SK-N-SH (cell line): Measurements from ENCODE around the gene LGALS3BP. TPM values are rescaled to one million over a fixed set of nuclear protein-coding genes. Genes with fewer than 3 reads are reported as not detected.

Experiments used
- CTCF ChIA-PET: fragments of 300-600, 350-600 bp; formaldehyde crosslinking; extraction: SDS; loops from one replicate; lab custom pipeline; 2021; lab: Yijun Ruan, JAX
- POLR2A ChIA-PET: fragments of 350-600 bp; sonication (Branson Sonifier 250); formaldehyde crosslinking; extraction: SDS; loops from one replicate; lab custom pipeline; 2020; ENCODE audit warnings: antibody characterized with exemption, inconsistent platforms; lab: Yijun Ruan, JAX
- DNase-seq: peaks from one replicate; pipeline ENCODE4 v3.0.0; 2012
- H2AFZ ChIP-seq: fragments of 200-600 bp; sonication (generic); 2 replicates; pipeline ENCODE4 v1.8.1; 2016; ENCODE audit warnings: antibody characterized with exemption, mild to moderate bottlenecking, low read depth
- H3F3A ChIP-seq: fragments of 200-600 bp; sonication (generic); replicated peaks from 2 replicates; pipeline ENCODE3; 2016; ENCODE audit warnings: antibody characterized with exemption, mild to moderate bottlenecking; ENCODE audit not compliant: insufficient read depth
- H3K27ac ChIP-seq, 2 experiments: fragments of 200-500 bp in 1 of 2; fragments of 200-600 bp in 1 of 2; sonication (Bioruptor generic) in 1 of 2; sonication (generic), shearing (Covaris generic) in 1 of 2; 2 replicates each; pipeline versions ENCODE4 v1.5.1 to v1.6.1; 2014 to 2016; ENCODE audit warnings: low read depth in 2 of 2, inconsistent platforms in 1 of 2, low read length in 1 of 2, mild to moderate bottlenecking in 1 of 2, mixed read lengths in 1 of 2
- H3K27me3 ChIP-seq: fragments of 200-600 bp; sonication (generic), shearing (Covaris generic); 2 replicates; pipeline ENCODE4 v1.6.1; 2016; ENCODE audit warnings: mixed run types; ENCODE audit not compliant: insufficient read depth
- H3K36me3 ChIP-seq, 2 experiments: fragments of 200-500 bp in 1 of 2; fragments of 200-600 bp in 1 of 2; sonication (Bioruptor generic) in 1 of 2; sonication (generic) in 1 of 2; replicated peaks in 1 of 2; 2 replicates each; pipeline versions ENCODE3 to v1.5.1; 2014 to 2016; ENCODE audit warnings: low read length in 1 of 2, mild to moderate bottlenecking in 1 of 2; ENCODE audit not compliant: insufficient read depth in 2 of 2, control insufficient read depth in 1 of 2
- H3K4me1 ChIP-seq, 2 experiments: fragments of 200-500 bp in 1 of 2; fragments of 200-600 bp in 1 of 2; sonication (Bioruptor generic) in 1 of 2; sonication (generic), shearing (Covaris generic) in 1 of 2; 2 replicates each; pipeline versions ENCODE4 v1.5.1 to v1.6.1; 2014 to 2016; ENCODE audit warnings: low read depth in 1 of 2, low read length in 1 of 2, mixed run types in 1 of 2; ENCODE audit not compliant: insufficient read depth in 2 of 2, control insufficient read depth in 1 of 2
- H3K4me2 ChIP-seq: fragments of 200-600 bp; sonication (generic), shearing (Covaris generic); 2 replicates; pipeline ENCODE4 v1.6.1; 2017; ENCODE audit warnings: mixed run types
- H3K4me3 ChIP-seq, 2 experiments: fragments of 200-500 bp in 1 of 2; fragments of 200-600 bp in 1 of 2; sonication (Bioruptor generic) in 1 of 2; sonication (generic), shearing (Covaris generic) in 1 of 2; 2 replicates each; pipeline versions ENCODE4 v1.5.1 to v1.8.1; 2014 to 2016; ENCODE audit warnings: low read depth in 2 of 2, inconsistent platforms in 1 of 2, low read length in 1 of 2, mild to moderate bottlenecking in 1 of 2, mixed read lengths in 1 of 2, moderate library complexity in 1 of 2
- H3K79me2 ChIP-seq: fragments of 200-600 bp; sonication (generic); 2 replicates; pipeline ENCODE4 v1.8.1; 2017; ENCODE audit warnings: mild to moderate bottlenecking; ENCODE audit not compliant: insufficient read depth
- H3K9ac ChIP-seq: fragments of 200-600 bp; sonication (generic); 2 replicates; pipeline ENCODE4 v1.6.1; 2017; ENCODE audit warnings: mixed run types
- H3K9me2 ChIP-seq: fragments of 200-600 bp; sonication (generic); 2 replicates; pipeline ENCODE4 v1.6.1; 2017; ENCODE audit warnings: mixed run types
- H3K9me3 ChIP-seq: fragments of 200-600 bp; sonication (generic); 2 replicates; pipeline ENCODE4 v1.6.1; 2017; ENCODE audit warnings: mixed run types, mild to moderate bottlenecking, moderate library complexity
- H4K20me1 ChIP-seq: fragments of 200-600 bp; sonication (generic); 2 replicates; pipeline ENCODE4 v1.6.1; 2017; ENCODE audit warnings: mild to moderate bottlenecking, mixed run types; ENCODE audit not compliant: insufficient read depth
- CTCF ChIP-seq: fragments of 200-600 bp; sonication (generic); IDR thresholded peaks from 2 replicates; pipeline ENCODE4 v1.6.1; 2017; ENCODE audit warnings: antibody characterized with exemption, mild to moderate bottlenecking, moderate library complexity
- ELF1 ChIP-seq: IDR thresholded peaks from 2 replicates; pipeline ENCODE4 v1.4.0; 2012
- EP300 ChIP-seq, 2 experiments: IDR thresholded peaks; 2 replicates each; pipeline versions ENCODE4 v1.4.0 to v1.6.1; 2012; ENCODE audit warnings: borderline replicate concordance in 1 of 2, low read depth in 1 of 2, low read length in 1 of 2
- EZH2phosphoT487 ChIP-seq: fragments of 200-600 bp; sonication (generic); IDR thresholded peaks from 2 replicates; pipeline ENCODE4 v1.6.1; 2017; ENCODE audit warnings: low read depth, mixed run types, mild to moderate bottlenecking, antibody characterized with exemption, moderate library complexity, borderline replicate concordance
- FOSL2 ChIP-seq: IDR thresholded peaks from 2 replicates; pipeline ENCODE4 v1.4.0; 2012; ENCODE audit warnings: low read depth, mild to moderate bottlenecking, moderate library complexity, borderline replicate concordance
- FOXJ3 ChIP-seq: sonication (generic); formaldehyde crosslinking; IDR thresholded peaks from 2 replicates; pipeline ENCODE4 v1.5.1; 2020; ENCODE audit warnings: mild to moderate bottlenecking, missing genetic modification reagents
- MAX ChIP-seq: IDR thresholded peaks from 2 replicates; pipeline ENCODE4 v1.4.0; 2012; ENCODE audit warnings: low read depth
- MXI1 ChIP-seq: IDR thresholded peaks from 2 replicates; pipeline ENCODE4 v1.6.1; 2012; ENCODE audit warnings: mild to moderate bottlenecking, low read depth, low read length, improper control_type of control experiment
- RAD21 ChIP-seq: IDR thresholded peaks from 2 replicates; pipeline ENCODE4 v1.6.1; 2012; ENCODE audit warnings: mild to moderate bottlenecking, low read length
- RXRA ChIP-seq: IDR thresholded peaks from 2 replicates; pipeline ENCODE4 v1.4.0; 2012; ENCODE audit warnings: low read depth, mild to moderate bottlenecking, borderline replicate concordance
- SMC3 ChIP-seq: IDR thresholded peaks from 2 replicates; pipeline ENCODE4 v1.6.1; 2012; ENCODE audit warnings: low read depth, low read length, improper control_type of control experiment
- WGBS: methylation state at CpG from one replicate; pipeline ENCODE4 v1.1.6; 2017; ENCODE audit warnings: low lambda C conversion rate; 5-methylcytosine and 5-hydroxymethylcytosine counted together
- polyA plus RNA-seq, 3 experiments: library from polyadenylated mRNA; depleted of rRNA; stranded (reverse); fragments of >200 nt; gene quantifications; 2 replicates each; pipeline ENCODE4 v1.2.3, GENCODE V29; 2012

LGALS3BP gene
- polyA plus RNA-seq, 1 of the 3 experiments (the other 2 are of a cell fraction): 579 TPM

GRCh38 chr17:78993241-78993956 lies 13.7 kb upstream of the LGALS3BP start:
- Histone ChIP-seq H3K9ac (no peak overlapping the region), H3K4me3 (no peak overlapping the region; a peak in 1 of 4 replicates), H3K27me3 (no peaks in the 10 kb centered on the region), H4K20me1 (peaks cover 31% of the 10 kb centered on the region), H3K9me3 (no peaks in the 10 kb centered on the region), H3K4me1 (peaks cover 0 to 10% of the 10 kb centered on the region in 2 experiments; a peak in 1 of 4 replicates), H3K79me2 (peaks cover 34% of the 10 kb centered on the region; the same call in 1 of the 2 replicates), H3K9me2 (no peaks in the 10 kb centered on the region), H3K4me2 (no peak overlapping the region), H3F3A (peaks cover 8% of the 10 kb centered on the region), H2AFZ (no peak overlapping the region), H3K36me3 (peaks cover 52 to 76% of the 10 kb centered on the region in 2 experiments), H3K27ac (no peak overlapping the region; a peak in 1 of 4 replicates)
- POLR2A ChIA-PET: no interaction called here
- peak; percentile 94 for DNase-seq
- TF ChIP-seq FOXJ3 (CRISPR knock-in tag) (no peak), MXI1 (no peak), RXRA (no peak), CTCF (peak; percentile 98), RAD21 (peak; percentile 71), SMC3 (peak; percentile 68)
- CTCF ChIA-PET: interaction anchor here (0.6 to 11.1 kb wide), 31 partner anchors 10 to 395 kb away, joined by 3 to 133 read pairs (median 4); partner anchors contain the start of gene LGALS3BP
- 77% methylated on average over 45 of the region's 49 CpGs for WGBS

DNA sequence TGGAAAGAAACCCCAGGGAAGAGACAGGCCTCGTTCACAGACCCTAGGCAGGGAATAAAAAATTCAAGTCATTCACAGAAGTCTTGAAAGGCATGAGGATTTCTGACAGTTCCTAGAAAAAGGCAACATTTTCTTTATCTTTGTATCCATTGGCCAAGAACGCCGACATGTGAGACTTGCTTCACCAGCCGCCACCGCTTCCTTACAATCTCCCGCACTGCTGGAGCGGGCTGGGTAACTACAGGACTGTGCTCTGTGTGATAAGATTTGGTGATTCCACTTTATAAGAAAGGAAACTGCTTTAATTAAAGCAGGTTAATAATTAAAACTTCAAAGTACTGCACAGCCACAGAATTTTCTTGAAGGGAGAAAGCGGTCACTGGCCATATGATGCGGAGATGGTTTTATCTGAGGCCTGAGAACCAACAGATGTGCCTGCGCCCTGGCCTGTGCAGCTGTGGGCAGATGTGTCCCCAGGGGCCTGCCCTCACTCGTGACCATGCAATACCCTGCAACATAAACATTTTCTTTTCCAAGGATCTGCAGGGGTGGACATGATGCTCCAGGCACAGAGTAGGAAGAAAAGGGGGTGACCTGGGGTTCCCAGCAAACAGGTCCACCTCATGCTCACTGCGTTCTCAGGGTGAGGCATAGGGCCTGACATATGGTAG lies 13.0 kb upstream of the LGALS3BP start:
- H3K27ac ChIP-seq: peak overlapping the region in 1 of 2 experiments; percentile 18; a peak in 1 of 4 replicates
- ChIA-PET POLR2A (no interaction called here), CTCF (interaction anchor here (0.6 to 11.1 kb wide), 26 partner anchors 11 to 401 kb away, joined by 3 to 133 read pairs (median 4); partner anchors contain the start of gene LGALS3BP)
- H2AFZ ChIP-seq: no peak overlapping the region
- no peak overlapping the region for H3K9ac ChIP-seq
- no peak for TF ChIP-seq EP300 (IDR thresholded peaks at IDR 0.05; ENCODE audit: borderline replicate concordance in 1 of 2, low read depth in 1 of 2, low read length in 1 of 2)
- no peak for TF ChIP-seq FOSL2
- TF ChIP-seq EZH2phosphoT487: no peak
- TF ChIP-seq MXI1: no peak
- TF ChIP-seq MAX: no peak
- TF ChIP-seq ELF1: no peak
- H4K20me1 ChIP-seq: peaks cover 24% of the 10 kb centered on the region
- no peak for DNase-seq
- H3K36me3 ChIP-seq: peaks cover 48 to 69% of the 10 kb centered on the region in 2 experiments
- H3K4me1 ChIP-seq: peaks cover 0 to 2% of the 10 kb centered on the region in 2 experiments; a peak in 1 of 4 replicates
- no peaks in the 10 kb centered on the region for H3K9me3 ChIP-seq
- peaks cover 7% of the 10 kb centered on the region for H3F3A ChIP-seq
- no peak overlapping the region; a peak in 1 of 4 replicates for H3K4me3 ChIP-seq
- H3K27me3 ChIP-seq: no peaks in the 10 kb centered on the region
- H3K9me2 ChIP-seq: no peaks in the 10 kb centered on the region
- H3K4me2 ChIP-seq: no peak overlapping the region
- 88% methylated on average over 12 of the region's 12 CpGs for WGBS
- H3K79me2 ChIP-seq: peaks cover 27% of the 10 kb centered on the region; the same call in 1 of the 2 replicates
